NB4 (cell line): ENCODE results near the gene TMEM178B.

Experiments used
- DNase-seq: peaks from one replicate; pipeline ENCODE4 v3.0.0; 2010; ENCODE audit warnings: low read depth
- H3K4me3 ChIP-seq: one replicate; pipeline ENCODE4 v1.5.1; 2011; ENCODE audit warnings: mild to moderate bottlenecking, low read depth, low read length, moderate library complexity
- CTCF ChIP-seq: IDR thresholded peaks from one replicate; pipeline ENCODE4 v1.5.1; 2012; ENCODE audit warnings: low read depth, low read length
- MAX ChIP-seq: IDR thresholded peaks from 2 replicates; pipeline ENCODE4 v1.6.1; 2011; ENCODE audit warnings: low read depth, low read length
- MYC ChIP-seq: IDR thresholded peaks from 2 replicates; pipeline ENCODE4 v1.6.1; 2011; ENCODE audit warnings: low read depth, low read length
- POLR2A ChIP-seq: IDR thresholded peaks from 2 replicates; pipeline ENCODE4 v1.6.1; 2011; ENCODE audit warnings: mild to moderate bottlenecking; ENCODE audit not compliant: insufficient read length; ENCODE audit errors: extremely low read depth

The TMEM178B gene

GRCh38 chr7:141178486-141179135 is 104.7 kb downstream of the TMEM178B start:
- DNase-seq, result no peak
- TF ChIP-seq MYC, result no peak
- TF ChIP-seq CTCF, result no peak
- TF ChIP-seq POLR2A, result no peak
- no peak for TF ChIP-seq MAX
- H3K4me3 ChIP-seq, result no peak overlapping the region

- H3K4me3 ChIP-seq, result no peak overlapping the region
- no peak for TF ChIP-seq POLR2A
- no peak for TF ChIP-seq MYC
- no peak for TF ChIP-seq CTCF
- no peak for TF ChIP-seq MAX
- DNase-seq, result no peak
Observed at GRCh38 chr7:141181812-141182211, 107.9 kb downstream of the TMEM178B start.

- TF ChIP-seq MAX, result no peak
- TF ChIP-seq MYC, result no peak
- no peak for TF ChIP-seq CTCF
- TF ChIP-seq POLR2A, result no peak
- no peak overlapping the region for H3K4me3 ChIP-seq
- DNase-seq, result no peak
Observed at GRCh38 chr7:141184532-141185190, 110.8 kb downstream of the TMEM178B start.

GRCh38 chr7:141185369-141185967 is 111.6 kb downstream of the TMEM178B start:
- DNase-seq, result no peak
- no peak overlapping the region for H3K4me3 ChIP-seq
- TF ChIP-seq POLR2A (no peak), CTCF (no peak), MAX (no peak), MYC (no peak)

- no peak overlapping the region for H3K4me3 ChIP-seq
- no peak for TF ChIP-seq MYC
- no peak for TF ChIP-seq POLR2A
- no peak for TF ChIP-seq MAX
- no peak for TF ChIP-seq CTCF
- no peak for DNase-seq
Observed at GRCh38 chr7:141189231-141189630, 115.4 kb downstream of the TMEM178B start.
